ENCODE results near the gene RNF26. TPM values are rescaled to one million over a fixed set of nuclear protein-coding genes. Genes with fewer than 3 reads are reported as not detected.
A peak's percentile ranks its signal among the peaks of the same experiment; 100 is the strongest.

RNF26 gene
- polyA plus RNA-seq, 2 donors: 7.4 to 16.2 TPM

DNA sequence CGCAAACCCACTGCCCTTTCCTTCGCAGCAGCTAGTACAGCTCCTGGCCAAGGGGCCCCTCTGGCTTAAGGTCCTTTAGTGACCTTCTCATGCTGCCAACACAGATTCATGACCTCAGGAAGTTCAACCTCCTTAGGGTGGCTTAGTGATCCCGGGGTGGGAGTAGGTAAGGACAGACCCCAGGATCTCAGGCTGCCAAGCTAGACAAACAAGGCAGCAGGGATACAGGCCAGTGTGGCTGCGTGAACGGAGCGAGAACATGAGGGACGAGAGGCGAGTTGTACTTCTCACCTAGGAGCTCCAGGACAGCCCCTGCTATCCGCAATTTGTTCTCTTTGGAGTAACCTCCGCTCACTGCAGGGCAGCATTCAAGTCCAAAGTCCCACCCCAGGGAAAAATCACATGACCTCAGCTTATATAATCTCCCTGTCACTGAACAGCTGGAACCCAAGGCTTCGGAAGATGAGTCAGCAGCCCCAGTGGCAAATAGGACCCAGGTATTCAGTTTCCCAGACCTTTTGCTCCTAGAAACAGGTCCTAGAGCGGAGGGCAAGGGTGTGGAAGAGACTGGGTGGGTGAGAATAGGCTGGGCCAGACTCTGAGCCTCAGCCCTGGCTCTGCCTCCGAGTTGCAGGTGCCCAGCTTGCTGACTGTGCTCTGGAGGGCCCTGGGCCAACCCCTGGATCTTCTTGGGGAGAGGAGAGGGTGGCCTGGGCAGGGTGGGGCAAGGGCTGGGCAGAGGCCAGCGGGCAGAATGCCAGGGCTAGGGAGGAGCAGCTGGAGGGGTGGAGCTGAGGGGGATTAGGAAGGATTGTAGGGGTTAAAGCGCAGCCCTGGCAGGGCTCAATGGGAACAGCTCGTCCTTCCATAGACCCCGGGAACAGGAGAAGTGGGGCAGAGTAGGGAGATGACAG lies 34.1 kb downstream of the RNF26 start:
- no peaks in the 10 kb centered on the region for H3K9me3 ChIP-seq (ENCODE audit: control insufficient read depth in 2 of 2, insufficient read depth in 1 of 2, low read depth in 1 of 2, low read length in 1 of 2)
- no peak overlapping the region for H3K4me3 ChIP-seq (ENCODE audit: low read depth in 1 of 2, low read length in 2 of 2)
- no peaks in the 10 kb centered on the region for H3K36me3 ChIP-seq (ENCODE audit: control insufficient read depth in 2 of 2, insufficient read depth in 2 of 2, low read length in 1 of 2)
- H3K27me3 ChIP-seq (ENCODE audit: control insufficient read depth in 1 of 2, insufficient read depth in 2 of 2, low read length in 2 of 2): no peaks in the 10 kb centered on the region
- peaks cover 14 to 30% of the 10 kb centered on the region in 2 donors for H3K4me1 ChIP-seq (ENCODE audit: control insufficient read depth in 2 of 2, insufficient read depth in 2 of 2, low read length in 1 of 2)
- WGBS, 2 donors: 28 to 31% methylated on average over 17 of the region's 17 CpGs
- peak overlapping the region; percentile 92 to 96 for H3K27ac ChIP-seq (ENCODE audit: low read depth in 2 of 2, low read length in 1 of 2)

DNA sequence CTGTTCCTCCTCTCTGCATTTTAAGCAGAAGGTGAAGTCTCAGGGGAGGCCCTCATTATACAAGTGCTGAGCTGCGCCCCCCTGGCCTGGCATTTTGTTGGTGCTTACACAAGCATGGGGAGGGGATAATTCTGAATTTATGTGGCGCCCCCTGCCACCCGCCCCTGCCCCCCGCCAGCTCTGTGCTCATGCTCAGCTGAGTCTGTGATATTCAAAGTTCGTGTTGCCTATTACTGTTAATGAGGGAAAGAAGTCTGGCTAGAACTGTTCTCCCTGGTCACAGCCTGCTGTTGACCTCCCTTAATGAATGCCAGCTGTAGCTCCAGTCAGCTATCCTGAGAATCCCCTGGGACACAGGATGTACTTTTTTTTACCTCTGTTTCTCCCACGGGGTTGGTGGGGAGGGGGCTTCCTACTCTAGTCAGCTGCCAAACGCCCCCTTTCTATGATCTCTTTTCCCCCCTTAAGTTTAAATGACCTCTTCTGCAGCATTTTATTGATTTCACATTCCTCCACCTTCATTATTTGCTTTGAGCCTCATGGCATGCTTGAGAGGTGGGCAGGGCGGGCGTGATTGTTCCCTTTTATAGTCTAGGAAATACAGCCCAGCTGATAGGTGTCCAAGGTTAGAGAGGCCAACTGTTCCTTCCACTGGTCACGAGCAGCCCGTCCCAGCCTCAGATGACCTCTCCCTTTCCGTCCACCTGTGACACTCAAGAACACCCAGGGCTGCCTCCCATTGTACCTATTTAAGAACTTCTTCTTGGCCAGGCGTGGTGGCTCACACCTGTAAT lies 35.0 kb downstream of the RNF26 start:
- Histone ChIP-seq H3K27ac (ENCODE audit: low read depth in 2 of 2, low read length in 1 of 2) (peak overlapping the region; percentile 92 to 96), H3K4me3 (ENCODE audit: low read depth in 1 of 2, low read length in 2 of 2) (no peak overlapping the region), H3K9me3 (ENCODE audit: control insufficient read depth in 2 of 2, insufficient read depth in 1 of 2, low read depth in 1 of 2, low read length in 1 of 2) (no peaks in the 10 kb centered on the region), H3K4me1 (ENCODE audit: control insufficient read depth in 2 of 2, insufficient read depth in 2 of 2, low read length in 1 of 2) (peaks cover 16 to 28% of the 10 kb centered on the region in 2 donors), H3K36me3 (ENCODE audit: control insufficient read depth in 2 of 2, insufficient read depth in 2 of 2, low read length in 1 of 2) (no peaks in the 10 kb centered on the region), H3K27me3 (ENCODE audit: control insufficient read depth in 1 of 2, insufficient read depth in 2 of 2, low read length in 2 of 2) (no peaks in the 10 kb centered on the region)
- WGBS, 2 donors: 47 to 62% methylated on average over 13 of the region's 13 CpGs

DNA sequence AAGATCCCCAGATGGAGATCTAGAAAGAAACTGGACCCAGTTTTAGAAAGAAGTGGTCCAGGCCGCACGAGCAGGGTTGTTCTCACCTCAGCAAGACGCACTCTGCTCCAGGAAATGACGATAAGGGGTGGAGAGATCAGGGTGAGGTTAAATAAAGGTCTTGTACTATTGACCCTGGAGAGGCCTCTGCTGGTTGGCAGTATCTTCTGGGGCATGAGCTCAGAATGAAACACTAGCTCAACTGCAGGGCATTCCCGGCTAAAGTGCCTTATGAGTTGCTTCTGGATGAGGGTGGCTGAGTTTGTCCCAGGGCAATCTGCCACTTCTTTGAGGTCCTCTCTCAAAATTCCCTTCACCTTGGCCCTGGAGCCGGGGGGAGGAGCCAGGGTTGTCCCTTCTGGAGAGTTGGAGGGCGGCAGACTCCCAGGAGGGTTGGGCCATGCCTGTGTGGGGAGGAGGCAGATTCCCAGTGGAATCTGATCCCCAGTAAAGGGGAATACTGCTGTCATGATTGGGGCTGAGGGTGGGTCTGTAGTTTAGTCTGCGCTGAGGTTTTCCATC lies 36.2 kb downstream of the RNF26 start:
- no peak overlapping the region for H3K4me3 ChIP-seq (ENCODE audit: low read depth in 1 of 2, low read length in 2 of 2)
- 43% methylated on average over 8 of the region's 8 CpGs for WGBS, 2 donors
- H3K4me1 ChIP-seq (ENCODE audit: control insufficient read depth in 2 of 2, insufficient read depth in 2 of 2, low read length in 1 of 2): peaks cover 16 to 26% of the 10 kb centered on the region in 2 donors
- H3K9me3 ChIP-seq (ENCODE audit: control insufficient read depth in 2 of 2, insufficient read depth in 1 of 2, low read depth in 1 of 2, low read length in 1 of 2): no peaks in the 10 kb centered on the region
- no peaks in the 10 kb centered on the region for H3K36me3 ChIP-seq (ENCODE audit: control insufficient read depth in 2 of 2, insufficient read depth in 2 of 2, low read length in 1 of 2)
- peak overlapping the region; percentile 87 to 90 for H3K27ac ChIP-seq (ENCODE audit: low read depth in 2 of 2, low read length in 1 of 2)
- H3K27me3 ChIP-seq (ENCODE audit: control insufficient read depth in 1 of 2, insufficient read depth in 2 of 2, low read length in 2 of 2): no peaks in the 10 kb centered on the region

DNA sequence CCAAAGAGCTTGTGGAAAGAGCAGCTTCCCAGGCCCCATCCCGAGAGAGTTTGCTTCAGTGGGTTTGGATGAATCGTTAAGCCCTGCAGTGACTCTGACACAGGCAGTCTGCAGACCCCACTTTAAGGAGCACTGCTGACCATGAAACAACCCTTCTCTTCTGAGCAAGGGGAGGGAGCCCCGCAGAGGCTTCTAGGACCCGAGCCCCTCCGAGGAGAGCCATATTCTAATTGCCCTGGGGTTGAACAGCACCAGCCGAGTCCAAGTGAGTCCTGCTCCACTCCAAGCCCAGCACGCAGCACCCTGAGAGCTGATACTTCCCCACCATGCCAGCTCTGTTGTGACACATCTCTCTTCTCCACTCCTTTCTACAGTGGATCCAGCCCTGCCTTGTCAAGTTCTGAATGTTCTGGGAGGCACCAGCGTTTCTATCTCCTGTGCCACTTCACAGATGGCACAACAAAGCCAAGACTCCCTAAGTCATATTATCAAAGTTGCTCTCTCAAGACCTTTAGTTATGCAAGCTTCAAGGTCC lies 36.8 kb downstream of the RNF26 start:
- Histone ChIP-seq H3K27ac (ENCODE audit: low read depth in 2 of 2, low read length in 1 of 2) (peak overlapping the region; percentile 87 to 90), H3K36me3 (ENCODE audit: control insufficient read depth in 2 of 2, insufficient read depth in 2 of 2, low read length in 1 of 2) (no peaks in the 10 kb centered on the region), H3K4me3 (ENCODE audit: low read depth in 1 of 2, low read length in 2 of 2) (no peak overlapping the region), H3K9me3 (ENCODE audit: control insufficient read depth in 2 of 2, insufficient read depth in 1 of 2, low read depth in 1 of 2, low read length in 1 of 2) (no peaks in the 10 kb centered on the region), H3K4me1 (ENCODE audit: control insufficient read depth in 2 of 2, insufficient read depth in 2 of 2, low read length in 1 of 2) (peaks cover 17 to 30% of the 10 kb centered on the region in 2 donors), H3K27me3 (ENCODE audit: control insufficient read depth in 1 of 2, insufficient read depth in 2 of 2, low read length in 2 of 2) (no peaks in the 10 kb centered on the region)
- WGBS, 2 donors: 64 to 70% methylated on average over 8 of the region's 8 CpGs

DNA sequence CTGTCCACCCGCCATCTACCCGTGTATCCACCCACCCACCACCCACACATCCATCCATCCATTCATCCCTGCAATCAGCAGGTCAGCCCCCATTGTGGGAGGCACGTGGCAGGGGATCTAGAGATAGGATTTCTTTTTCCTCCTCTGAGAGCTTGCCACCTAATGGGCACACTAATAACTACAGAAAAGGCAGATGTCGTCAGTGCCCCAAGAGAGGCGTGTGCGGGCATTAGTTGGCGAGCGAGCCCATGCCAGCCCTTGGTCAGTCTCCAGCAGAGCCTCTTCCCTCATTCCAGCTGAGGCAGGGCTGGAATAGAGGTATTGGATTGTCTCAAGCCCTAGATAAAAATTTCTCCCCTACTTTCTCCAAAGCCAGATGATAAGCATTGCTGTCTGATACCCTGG lies 37.5 kb downstream of the RNF26 start:
- H3K9me3 ChIP-seq (ENCODE audit: control insufficient read depth in 2 of 2, insufficient read depth in 1 of 2, low read depth in 1 of 2, low read length in 1 of 2): no peaks in the 10 kb centered on the region
- peak overlapping the region; percentile 87 to 90 for H3K27ac ChIP-seq (ENCODE audit: low read depth in 2 of 2, low read length in 1 of 2)
- 35 to 43% methylated on average over 8 of the region's 8 CpGs for WGBS, 2 donors
- no peaks in the 10 kb centered on the region for H3K36me3 ChIP-seq (ENCODE audit: control insufficient read depth in 2 of 2, insufficient read depth in 2 of 2, low read length in 1 of 2)
- no peaks in the 10 kb centered on the region for H3K27me3 ChIP-seq (ENCODE audit: control insufficient read depth in 1 of 2, insufficient read depth in 2 of 2, low read length in 2 of 2)
- H3K4me1 ChIP-seq (ENCODE audit: control insufficient read depth in 2 of 2, insufficient read depth in 2 of 2, low read length in 1 of 2): peaks cover 17 to 31% of the 10 kb centered on the region in 2 donors
- H3K4me3 ChIP-seq (ENCODE audit: low read depth in 1 of 2, low read length in 2 of 2): no peak overlapping the region

DNA sequence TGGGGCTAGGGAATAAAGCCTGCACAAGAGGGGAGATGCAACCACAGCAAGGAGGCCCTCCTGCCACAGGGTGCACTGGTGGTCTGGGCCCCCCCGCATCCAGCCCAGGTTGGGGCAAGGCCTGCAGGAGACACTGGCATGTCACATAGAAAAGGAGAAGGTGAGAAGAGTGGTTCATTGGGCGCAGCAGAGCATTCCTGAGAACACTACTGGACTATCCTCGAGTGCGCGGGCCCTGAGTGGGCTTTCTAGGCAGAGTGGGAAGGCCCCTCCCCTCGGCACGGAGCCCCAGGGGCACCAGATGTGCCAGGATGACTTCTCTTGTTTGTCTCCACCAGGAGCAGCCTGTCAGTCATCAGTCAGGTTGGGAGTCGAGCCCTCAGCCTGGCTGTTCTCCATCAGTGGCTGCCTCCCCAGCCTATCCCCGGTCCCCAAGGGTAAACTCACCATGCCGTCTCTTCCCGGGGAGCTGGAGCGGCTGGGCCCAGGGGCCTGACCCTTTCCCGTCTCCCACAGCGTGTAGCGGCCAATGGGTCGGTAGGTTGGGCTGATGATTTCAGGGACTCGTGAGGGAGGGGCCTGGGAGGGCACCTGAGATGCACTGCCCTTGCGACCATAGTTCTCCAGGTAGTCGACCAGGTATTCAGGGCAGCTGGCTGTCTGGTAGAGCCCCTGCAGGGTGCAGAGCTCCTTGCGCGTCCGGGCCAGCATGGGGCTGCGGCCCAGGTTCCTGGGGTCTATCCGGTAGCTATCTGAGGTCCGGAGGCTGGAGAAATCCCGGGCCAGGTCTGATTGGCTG lies 38.1 kb downstream of the RNF26 start:
- 82 to 90% methylated on average over 25 to 26 of the region's 26 CpGs for WGBS, 2 donors
- Histone ChIP-seq H3K36me3 (ENCODE audit: control insufficient read depth in 2 of 2, insufficient read depth in 2 of 2, low read length in 1 of 2) (no peaks in the 10 kb centered on the region), H3K4me1 (ENCODE audit: control insufficient read depth in 2 of 2, insufficient read depth in 2 of 2, low read length in 1 of 2) (peaks cover 16 to 29% of the 10 kb centered on the region in 2 donors)

DNA sequence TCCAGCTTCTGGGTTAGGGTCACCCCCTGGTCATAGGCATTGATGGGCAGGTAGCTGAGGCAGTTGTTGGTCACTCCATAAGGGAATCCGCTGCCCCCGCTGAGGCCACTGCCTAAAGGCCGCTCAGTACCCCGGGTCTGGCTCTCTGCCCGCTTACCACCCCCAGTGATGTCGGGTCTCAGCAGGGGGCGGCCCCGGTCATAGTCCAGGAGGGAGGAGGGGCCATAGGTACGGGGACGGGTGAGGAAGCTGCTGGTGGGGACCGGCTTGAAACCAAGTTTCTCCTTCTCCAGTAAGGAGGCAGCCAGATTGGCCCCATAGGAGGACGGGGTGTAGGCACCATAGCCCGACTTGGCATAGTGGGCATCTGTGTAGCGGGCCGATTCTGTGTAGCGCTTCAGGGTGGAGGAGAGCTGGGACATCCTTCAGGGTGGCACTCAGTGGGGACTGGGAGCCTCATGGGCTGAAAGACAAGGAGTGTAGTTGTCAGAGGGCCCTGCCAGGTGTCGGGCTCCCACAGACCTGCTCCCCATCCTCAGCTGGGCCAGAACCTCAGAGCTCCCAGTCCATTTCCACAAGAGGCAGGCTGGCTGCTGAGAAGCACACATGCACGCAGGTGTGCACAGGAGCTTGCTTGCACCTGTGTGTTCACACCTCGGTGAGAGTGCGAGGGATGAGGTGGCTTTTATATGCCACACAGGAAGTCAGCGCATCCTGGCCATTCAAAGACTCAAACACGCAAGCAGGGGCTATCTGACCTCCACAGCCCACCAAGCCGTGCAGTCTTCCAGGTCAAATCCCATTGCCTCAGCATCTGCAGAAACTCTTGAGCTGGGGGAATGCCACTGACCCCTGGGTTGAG lies 39.0 kb downstream of the RNF26 start:
- peaks cover 15 to 28% of the 10 kb centered on the region in 2 donors for H3K4me1 ChIP-seq (ENCODE audit: control insufficient read depth in 2 of 2, insufficient read depth in 2 of 2, low read length in 1 of 2)
- no peaks in the 10 kb centered on the region for H3K9me3 ChIP-seq (ENCODE audit: control insufficient read depth in 2 of 2, insufficient read depth in 1 of 2, low read depth in 1 of 2, low read length in 1 of 2)
- H3K36me3 ChIP-seq (ENCODE audit: control insufficient read depth in 2 of 2, insufficient read depth in 2 of 2, low read length in 1 of 2): no peaks in the 10 kb centered on the region
- H3K27me3 ChIP-seq (ENCODE audit: control insufficient read depth in 1 of 2, insufficient read depth in 2 of 2, low read length in 2 of 2): no peaks in the 10 kb centered on the region
- H3K27ac ChIP-seq (ENCODE audit: low read depth in 2 of 2, low read length in 1 of 2): no peak overlapping the region
- no peak overlapping the region for H3K4me3 ChIP-seq (ENCODE audit: low read depth in 1 of 2, low read length in 2 of 2)
- 75 to 83% methylated on average over 23 of the region's 23 CpGs for WGBS, 2 donors

More for the DNA sequence above, 38.1 kb downstream of the RNF26 start:
- Histone ChIP-seq H3K9me3 (ENCODE audit: control insufficient read depth in 2 of 2, insufficient read depth in 1 of 2, low read depth in 1 of 2, low read length in 1 of 2) (no peaks in the 10 kb centered on the region), H3K27ac (ENCODE audit: low read depth in 2 of 2, low read length in 1 of 2) (peak overlapping the region in 1 of 2 donors; percentile 90), H3K27me3 (ENCODE audit: control insufficient read depth in 1 of 2, insufficient read depth in 2 of 2, low read length in 2 of 2) (no peaks in the 10 kb centered on the region), H3K4me3 (ENCODE audit: low read depth in 1 of 2, low read length in 2 of 2) (no peak overlapping the region)

DNA sequence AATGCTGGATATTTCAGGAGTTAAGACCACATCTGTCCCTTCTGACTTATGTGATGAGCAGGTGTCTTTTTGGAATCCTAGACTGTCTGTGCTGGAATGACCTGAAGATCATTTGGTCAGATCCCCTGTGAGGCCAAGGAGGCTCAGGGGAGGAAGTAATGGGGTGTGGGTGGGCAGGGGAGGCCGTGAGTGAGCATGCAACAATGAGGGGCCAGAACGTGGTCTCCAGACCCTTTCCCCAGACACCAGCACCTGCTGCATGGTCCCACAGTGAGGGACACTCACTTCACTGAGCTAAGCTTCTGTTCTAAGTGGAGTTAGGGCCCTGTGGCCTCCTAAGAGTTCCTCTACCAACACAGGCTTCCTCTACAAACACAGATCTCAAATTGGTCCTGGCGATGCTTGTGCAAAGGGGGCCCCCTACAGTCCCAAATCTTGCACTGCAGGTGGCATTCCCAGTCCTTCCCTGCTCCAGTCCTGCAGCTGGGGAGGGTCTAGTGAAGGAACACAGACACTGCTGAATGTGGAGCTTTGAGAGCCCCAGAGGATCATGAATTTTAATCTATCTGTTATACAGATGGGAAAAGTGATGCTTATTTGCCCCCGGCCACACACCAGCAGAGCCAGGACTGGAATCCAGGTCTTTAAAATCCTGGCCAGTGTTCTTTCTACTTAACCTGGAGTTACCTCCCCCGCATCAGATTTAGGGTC lies 39.7 kb downstream of the RNF26 start:
- H3K9me3 ChIP-seq (ENCODE audit: control insufficient read depth in 2 of 2, insufficient read depth in 1 of 2, low read depth in 1 of 2, low read length in 1 of 2): no peaks in the 10 kb centered on the region
- no peaks in the 10 kb centered on the region for H3K27me3 ChIP-seq (ENCODE audit: control insufficient read depth in 1 of 2, insufficient read depth in 2 of 2, low read length in 2 of 2)
- H3K27ac ChIP-seq (ENCODE audit: low read depth in 2 of 2, low read length in 1 of 2): peak overlapping the region in 1 of 2 donors; percentile 26
- no peak overlapping the region for H3K4me3 ChIP-seq (ENCODE audit: low read depth in 1 of 2, low read length in 2 of 2)
- 49 to 51% methylated on average over 5 of the region's 5 CpGs for WGBS, 2 donors
- H3K36me3 ChIP-seq (ENCODE audit: control insufficient read depth in 2 of 2, insufficient read depth in 2 of 2, low read length in 1 of 2): no peaks in the 10 kb centered on the region
- H3K4me1 ChIP-seq (ENCODE audit: control insufficient read depth in 2 of 2, insufficient read depth in 2 of 2, low read length in 1 of 2): peaks cover 15 to 28% of the 10 kb centered on the region in 2 donors
